Body of pancreas (tissue), 4 donors: ENCODE measurements around the gene FARS2. TPM values are rescaled to one million over a fixed set of nuclear protein-coding genes. Genes with fewer than 3 reads are reported as not detected.

Experiments
- ATAC-seq: fragments of 150-250 bp; one replicate; pipeline ENCODE4 v1.9.1; 2016
- DNase-seq, 4 donors: peaks; one replicate each; pipeline ENCODE4 v3.0.0-alpha.2; 2019
- H3K27ac ChIP-seq, 4 donors: fragments of 200-600 bp; sonication (generic); 1 replicate in 3 of 4; 2 replicates in 1 of 4; pipeline versions ENCODE4 v1.5.1 to v1.6.1; 2016 to 2019; ENCODE audit warnings: mild to moderate bottlenecking in 1 of 4, mixed read lengths in 1 of 4, moderate library complexity in 1 of 4
- H3K27me3 ChIP-seq, 2 donors: fragments of 200-600 bp; sonication (generic); one replicate each; pipeline ENCODE4 v1.6.0; 2016; ENCODE audit warnings: mild to moderate bottlenecking in 1 of 2
- H3K36me3 ChIP-seq, 2 donors: fragments of 200-600 bp; sonication (generic); replicated peaks in 1 of 2; 2 replicates each; pipeline ENCODE4 v1.5.1; 2016; ENCODE audit warnings: low read depth in 2 of 2; ENCODE audit not compliant: insufficient read depth in 1 of 2
- H3K4me1 ChIP-seq: fragments of 200-600 bp; sonication (generic); one replicate; pipeline ENCODE4 v1.6.0; 2016
- H3K4me3 ChIP-seq, 2 donors: fragments of 200-600 bp; sonication (generic); 1 replicate in 1 of 2; 2 replicates in 1 of 2; pipeline ENCODE4 v1.5.1; 2016 to 2019
- H3K9me3 ChIP-seq, 3 donors: fragments of 200-600 bp; sonication (generic); 1 replicate in 2 of 3; 2 replicates in 1 of 3; pipeline ENCODE4 v1.5.1; 2016
- CTCF ChIP-seq, 7 experiments: fragments of 450-650 bp in 4 of 7; fragments of 200-600 bp in 3 of 7; sonication (generic) in 3 of 7; IDR thresholded peaks; one replicate each; pipeline ENCODE4 v1.5.1; 2016 to 2019; ENCODE audit warnings: antibody characterized with exemption in 7 of 7
- POLR2A ChIP-seq, 3 donors: fragments of 450-650 bp; IDR thresholded peaks; one replicate each; pipeline ENCODE4 v1.6.1; 2016; ENCODE audit warnings: antibody characterized with exemption in 3 of 3, mild to moderate bottlenecking in 2 of 3
- WGBS, 2 donors: methylation state at CpG; one replicate each; pipeline ENCODE4 v1.1.5; 2017; 5-methylcytosine and 5-hydroxymethylcytosine counted together
- intact Hi-C: fragments of 100-400 bp; cut with DNase I; formaldehyde crosslinking; loops from one replicate; pipeline ENCODE4 v1.15.1; 2023
- total RNA-seq, 2 donors: library from RNA; depleted of rRNA; stranded (reverse); fragments of >200 nt; gene quantifications; one replicate each; pipeline ENCODE4 v1.1.0, GENCODE V29; 2016

Gene FARS2
- total RNA-seq, 2 donors from 2014 or later = 6.5 to 9.6 TPM

- intact Hi-C loops = no loop called here
- no peaks in the 10 kb centered on the region for H3K27me3 ChIP-seq
- no peak overlapping the region for H3K4me3 ChIP-seq
- no peak for ATAC-seq
- no peak for TF ChIP-seq CTCF (IDR thresholded peaks at IDR 0.05)
- no peak for TF ChIP-seq POLR2A (IDR thresholded peaks at IDR 0.05)
- no peak overlapping the region for H3K27ac ChIP-seq
- no peaks in the 10 kb centered on the region for H3K36me3 ChIP-seq
- 41 to 69% methylated on average over 2 of the region's 2 CpGs for WGBS, 2 donors
- H3K9me3 ChIP-seq = no peaks in the 10 kb centered on the region
- H3K4me1 ChIP-seq = peaks cover 16% of the 10 kb centered on the region
- no peak for DNase-seq
Measured at GRCh38 chr6:5442916-5443315, 181.6 kb downstream of the FARS2 start.

GRCh38 chr6:5443491-5443890 is 182.2 kb downstream of the FARS2 start:
- intact Hi-C loops = no loop called here
- no peak overlapping the region for H3K27ac ChIP-seq
- H3K36me3 ChIP-seq = no peaks in the 10 kb centered on the region
- no peak overlapping the region for H3K4me3 ChIP-seq
- H3K9me3 ChIP-seq = no peaks in the 10 kb centered on the region
- DNase-seq = no peak
- 60 to 63% methylated on average over 3 of the region's 3 CpGs for WGBS, 2 donors
- peaks cover 16% of the 10 kb centered on the region for H3K4me1 ChIP-seq
- no peak for ATAC-seq
- TF ChIP-seq POLR2A (IDR thresholded peaks at IDR 0.05) = no peak
- TF ChIP-seq CTCF (IDR thresholded peaks at IDR 0.05) = no peak
- H3K27me3 ChIP-seq = no peaks in the 10 kb centered on the region

- ATAC-seq (no peak), DNase-seq (no peak)
- H3K4me3 ChIP-seq = no peak overlapping the region
- 92 to 96% methylated on average over 7 of the region's 7 CpGs for whole genome bisulfite sequencing, 2 donors
- no peaks in the 10 kb centered on the region for H3K27me3 ChIP-seq
- H3K36me3 ChIP-seq = no peaks in the 10 kb centered on the region
- intact Hi-C loops = no loop called here
- H3K4me1 ChIP-seq = peaks cover 10% of the 10 kb centered on the region
- no peaks in the 10 kb centered on the region for H3K9me3 ChIP-seq
- TF ChIP-seq POLR2A (IDR thresholded peaks at IDR 0.05) = no peak
- no peak for TF ChIP-seq CTCF (IDR thresholded peaks at IDR 0.05)
- H3K27ac ChIP-seq = no peak overlapping the region
Measured at GRCh38 chr6:5446362-5447075, 185.2 kb downstream of the FARS2 start.

GRCh38 chr6:5447921-5448320 is 186.6 kb downstream of the FARS2 start:
- Histone ChIP-seq H3K27me3 (no peaks in the 10 kb centered on the region), H3K9me3 (no peaks in the 10 kb centered on the region), H3K4me1 (peaks cover 6% of the 10 kb centered on the region), H3K4me3 (no peak overlapping the region), H3K27ac (no peak overlapping the region), H3K36me3 (peaks cover 0 to 2% of the 10 kb centered on the region in 2 donors)
- intact Hi-C loops = no loop called here
- DNase-seq (no peak), ATAC-seq (no peak)
- WGBS, 2 donors = 90 to 91% methylated on average over 6 of the region's 6 CpGs
- no peak for TF ChIP-seq CTCF (IDR thresholded peaks at IDR 0.05)

GRCh38 chr6:5450073-5450472 is 188.8 kb downstream of the FARS2 start:
- H3K4me1 ChIP-seq = no peaks in the 10 kb centered on the region
- H3K9me3 ChIP-seq = no peaks in the 10 kb centered on the region
- 87 to 88% methylated on average over 3 of the region's 3 CpGs for WGBS, 2 donors
- H3K36me3 ChIP-seq = peaks cover 0 to 2% of the 10 kb centered on the region in 2 donors
- TF ChIP-seq POLR2A (IDR thresholded peaks at IDR 0.05) (no peak), CTCF (IDR thresholded peaks at IDR 0.05) (no peak)
- no peak overlapping the region for H3K4me3 ChIP-seq
- DNase-seq (no peak), ATAC-seq (no peak)
- H3K27ac ChIP-seq = no peak overlapping the region
- intact Hi-C loops = no loop called here
- no peaks in the 10 kb centered on the region for H3K27me3 ChIP-seq
